H9 (cell line): ENCODE data around the gene CYRIA. TPM values are rescaled to one million over a fixed set of nuclear protein-coding genes. Genes with fewer than 3 reads are reported as not detected.

Experiments used
- DNase-seq: peaks from one replicate; pipeline ENCODE4 v3.0.0-alpha.2; 2017
- H2AFZ ChIP-seq: one replicate; pipeline ENCODE4 v1.6.1; 2013; ENCODE audit warnings: mild to moderate bottlenecking, low read length, control low read depth, moderate library complexity
- H2AK5ac ChIP-seq: 2 replicates; pipeline ENCODE4 v1.6.1; 2013; ENCODE audit warnings: low read length, control low read depth, mixed read lengths; ENCODE audit not compliant: insufficient read length
- H2BK120ac ChIP-seq: one replicate; pipeline ENCODE4 v1.6.1; 2013; ENCODE audit warnings: low read depth, mild to moderate bottlenecking, low read length, control low read depth, inconsistent platforms; ENCODE audit not compliant: poor library complexity, severe bottlenecking
- H2BK12ac ChIP-seq: 2 replicates; pipeline ENCODE4 v1.6.1; 2013; ENCODE audit warnings: low read length, control low read depth, mixed read lengths, low read depth; ENCODE audit not compliant: insufficient read length
- H2BK15ac ChIP-seq: 2 replicates; pipeline ENCODE4 v1.6.1; 2013; ENCODE audit warnings: low read depth, low read length, control low read depth
- H2BK20ac ChIP-seq: one replicate; pipeline ENCODE4 v1.6.1; 2013; ENCODE audit warnings: low read depth, mild to moderate bottlenecking, low read length, control low read depth, inconsistent platforms; ENCODE audit not compliant: poor library complexity, severe bottlenecking
- H2BK5ac ChIP-seq: 2 replicates; pipeline ENCODE4 v1.6.1; 2013; ENCODE audit warnings: low read length, control low read depth, mixed read lengths; ENCODE audit not compliant: insufficient read length
- H3K14ac ChIP-seq: 2 replicates; pipeline ENCODE4 v1.6.1; 2013; ENCODE audit warnings: low read length, control low read depth; ENCODE audit not compliant: insufficient read depth
- H3K18ac ChIP-seq: 2 replicates; pipeline ENCODE4 v1.6.1; 2013; ENCODE audit warnings: low read depth, mild to moderate bottlenecking, mixed read lengths, low read length, control low read depth; ENCODE audit not compliant: insufficient read length
- H3K23ac ChIP-seq: 2 replicates; pipeline ENCODE4 v1.6.1; 2013; ENCODE audit warnings: low read length, control low read depth, mixed read lengths, low read depth; ENCODE audit not compliant: insufficient read length
- H3K23me2 ChIP-seq: 2 replicates; pipeline ENCODE4 v1.6.1; 2013; ENCODE audit warnings: low read depth, mild to moderate bottlenecking, mixed read lengths, low read length, control low read depth; ENCODE audit not compliant: insufficient read length, poor library complexity, severe bottlenecking
- H3K27ac ChIP-seq: 2 replicates; pipeline ENCODE4 v1.5.1; 2013; ENCODE audit warnings: low read length, control low read depth, mixed read lengths, low read depth; ENCODE audit not compliant: insufficient read length
- H3K27me3 ChIP-seq: 2 replicates; pipeline ENCODE4 v1.6.1; 2013; ENCODE audit warnings: low read length, control low read depth, inconsistent platforms; ENCODE audit not compliant: insufficient read depth
- H3K4ac ChIP-seq: 2 replicates; pipeline ENCODE4 v1.6.1; 2013; ENCODE audit warnings: low read depth, mild to moderate bottlenecking, control low read depth, inconsistent platforms, low read length, moderate library complexity
- H3K4me1 ChIP-seq: 2 replicates; pipeline ENCODE4 v1.6.1; 2013; ENCODE audit warnings: low read length, control low read depth, inconsistent platforms; ENCODE audit not compliant: insufficient read depth
- H3K4me2 ChIP-seq: 2 replicates; pipeline ENCODE4 v1.6.1; 2013; ENCODE audit warnings: low read length, control low read depth, mixed read lengths; ENCODE audit not compliant: insufficient read length, insufficient read depth
- H3K56ac ChIP-seq: 2 replicates; pipeline ENCODE4 v1.6.1; 2013; ENCODE audit warnings: low read depth, mild to moderate bottlenecking, mixed read lengths, low read length, control low read depth; ENCODE audit not compliant: insufficient read length
- H3K79me1 ChIP-seq: 2 replicates; pipeline ENCODE4 v1.6.1; 2013; ENCODE audit warnings: low read depth, mild to moderate bottlenecking, moderate library complexity, low read length, control low read depth, inconsistent platforms; ENCODE audit not compliant: insufficient read depth, poor library complexity, severe bottlenecking
- H3K79me2 ChIP-seq: 2 replicates; pipeline ENCODE4 v1.6.1; 2013; ENCODE audit warnings: low read length, control low read depth, inconsistent platforms; ENCODE audit not compliant: insufficient read depth
- H3K9ac ChIP-seq: 2 replicates; pipeline ENCODE4 v1.6.1; 2013; ENCODE audit warnings: low read length, control low read depth, mixed read lengths; ENCODE audit not compliant: insufficient read length; ENCODE audit errors: extremely low read depth
- H3K9me3 ChIP-seq: one replicate; pipeline ENCODE4 v1.6.1; 2013; ENCODE audit warnings: low read depth, low read length, inconsistent platforms; ENCODE audit not compliant: control insufficient read depth
- H3T11ph ChIP-seq: one replicate; pipeline ENCODE4 v1.6.1; 2013; ENCODE audit warnings: mild to moderate bottlenecking, low read length, control low read depth, inconsistent platforms
- H4K20me1 ChIP-seq: one replicate; pipeline ENCODE4 v1.6.1; 2013; ENCODE audit not compliant: control insufficient read depth, insufficient read length, insufficient read depth
- H4K5ac ChIP-seq: 2 replicates; pipeline ENCODE4 v1.6.1; 2013; ENCODE audit warnings: low read depth, mild to moderate bottlenecking, mixed read lengths, low read length, control low read depth; ENCODE audit not compliant: insufficient read length
- H4K8ac ChIP-seq: replicated peaks from 2 replicates; pipeline ENCODE4 v1.6.1; 2013; ENCODE audit warnings: low read length, control low read depth, mixed read lengths, low read depth; ENCODE audit not compliant: insufficient read length
- H4K91ac ChIP-seq: 2 replicates; pipeline ENCODE4 v1.6.1; 2013; ENCODE audit warnings: low read depth, mild to moderate bottlenecking, moderate library complexity, mixed read lengths, low read length, control low read depth; ENCODE audit not compliant: insufficient read length
- H3K27ac Mint-ChIP-seq, 3 experiments: 2 replicates in 2 of 3; 3 replicates in 1 of 3; pipeline ENCODE4 v1.8.0; 2020 to 2021; ENCODE audit warnings: mixed read lengths in 3 of 3, mild to moderate bottlenecking in 1 of 3, moderate library complexity in 1 of 3
- H3K27me3 Mint-ChIP-seq: 2 replicates; pipeline ENCODE4 v1.8.0; 2021; ENCODE audit warnings: low read depth, mild to moderate bottlenecking, moderate library complexity, mixed read lengths
- H3K36me3 Mint-ChIP-seq, 3 experiments: 2 replicates in 2 of 3; 3 replicates in 1 of 3; pipeline ENCODE4 v1.8.0; 2020 to 2021; ENCODE audit warnings: low read depth in 3 of 3, mixed read lengths in 3 of 3; ENCODE audit not compliant: insufficient read depth in 1 of 3
- H3K4me1 Mint-ChIP-seq, 2 experiments: 2 replicates each; pipeline ENCODE4 v1.8.0; 2020; ENCODE audit warnings: mixed read lengths in 2 of 2
- H3K4me3 Mint-ChIP-seq, 2 experiments: 2 replicates in 1 of 2; 3 replicates in 1 of 2; pipeline ENCODE4 v1.8.0; 2020 to 2021; ENCODE audit warnings: mild to moderate bottlenecking in 2 of 2, mixed read lengths in 2 of 2, moderate library complexity in 1 of 2
- H3K9me3 Mint-ChIP-seq, 2 experiments: 2 replicates in 1 of 2; 3 replicates in 1 of 2; pipeline ENCODE4 v1.8.0; 2020; ENCODE audit warnings: mild to moderate bottlenecking in 2 of 2, mixed read lengths in 2 of 2, moderate library complexity in 1 of 2
- CTCF ChIP-seq: fragments of 200-600 bp; sonication (generic); conservative IDR thresholded peaks from 3 replicates; pipeline ENCODE4 v1.8.0; 2021; ENCODE audit warnings: antibody characterized with exemption, mild to moderate bottlenecking
- WGBS: extraction: QIAGEN DNeasy Blood & Tissue Kit; methylation state at CpG from one replicate; pipeline ENCODE4 v1.1.7; 2013; ENCODE audit warnings: missing lambda C conversion rate, low lambda C conversion rate, mixed read lengths; ENCODE audit not compliant: insufficient read length; ENCODE audit errors: extremely low coverage; 5-methylcytosine and 5-hydroxymethylcytosine counted together
- total RNA-seq: library from RNA; stranded (reverse); gene quantifications from 2 replicates; pipeline ENCODE4 v1.2.1, GENCODE V29; 2021

CYRIA gene
- total RNA-seq, 1 experiment from 2014 or later, result 2.3 TPM

GRCh38 chr2:16693854-16694253, 28.2 kb upstream of the CYRIA start:
- Mint-ChIP-seq H3K36me3 (no peaks in the 10 kb centered on the region), H3K27ac (no peak overlapping the region), H3K27me3 (no peaks in the 10 kb centered on the region), H3K9me3 (peaks cover 0 to 6% of the 10 kb centered on the region in 2 experiments; a peak in 4 of 5 replicates), H3K4me3 (no peak overlapping the region), H3K4me1 (no peaks in the 10 kb centered on the region)
- Histone ChIP-seq H3K9me3 (no peaks in the 10 kb centered on the region), H2AFZ (no peak overlapping the region), H3T11ph (no peak overlapping the region), H3K9ac (no peak overlapping the region), H2BK15ac (no peak overlapping the region), H3K27ac (no peak overlapping the region), H3K56ac (no peak overlapping the region), H3K79me2 (no peaks in the 10 kb centered on the region), H2BK120ac (no peak overlapping the region), H3K4ac (no peak overlapping the region), H3K23ac (no peak overlapping the region), H2BK20ac (no peak overlapping the region), H3K14ac (no peak overlapping the region), H2BK5ac (no peak overlapping the region), H3K23me2 (no peaks in the 10 kb centered on the region), H3K18ac (no peak overlapping the region), H4K91ac (no peak overlapping the region), H4K8ac (no peak overlapping the region), H4K20me1 (no peaks in the 10 kb centered on the region), H2AK5ac (no peak overlapping the region), H3K4me1 (no peaks in the 10 kb centered on the region), H3K79me1 (no peaks in the 10 kb centered on the region), H3K27me3 (no peaks in the 10 kb centered on the region), H4K5ac (no peak overlapping the region), H2BK12ac (no peak overlapping the region), H3K4me2 (no peak overlapping the region)
- DNase-seq, result no peak
- WGBS, result no CpG with 5 or more reads among the region's 4 CpGs
- TF ChIP-seq CTCF, result no peak
